Panc1 (cell line): ENCODE data around the gene ASIC1. TPM values are rescaled to one million over a fixed set of nuclear protein-coding genes. Genes with fewer than 3 reads are reported as not detected.

Experiments used
- ATAC-seq: fragments of 200-7000 bp; cut with Tn5 transposase; 2 replicates; pipeline ENCODE4 v1.9.1; 2020; ENCODE audit warnings: mild to moderate bottlenecking, moderate library complexity
- BruUV-seq: library from RNA; stranded (reverse); fragments of 400-500 nt; replicated peaks from 2 replicates; lab custom pipeline; 2021; lab: Mats Ljungman, UMichigan
- CTCF ChIA-PET: fragments of 300-600 bp; sonication (Branson Sonifier 250); formaldehyde crosslinking; loops from one replicate; lab custom pipeline; 2022; ENCODE audit warnings: antibody characterized with exemption; lab: Charles Lee
- POLR2A ChIA-PET: fragments of 300-600 bp; sonication (Branson Sonifier 250); formaldehyde crosslinking; loops from one replicate; lab custom pipeline; 2022; ENCODE audit warnings: antibody characterized with exemption; lab: Charles Lee
- DNase-seq: peaks from one replicate; pipeline ENCODE4 v3.0.0-alpha.2; 2010; ENCODE audit warnings: low read depth, low spot score
- H3K27ac ChIP-seq: 2 replicates; pipeline ENCODE4 v1.5.1; 2011; ENCODE audit warnings: mild to moderate bottlenecking, low read length, inconsistent platforms
- H3K27me3 ChIP-seq: fragments of 200-500 bp; sonication (Bioruptor generic); 2 replicates; pipeline ENCODE4 v1.6.0; 2014; ENCODE audit warnings: low read length, inconsistent platforms; ENCODE audit not compliant: control insufficient read depth, insufficient read depth
- H3K36me3 ChIP-seq: fragments of 200-500 bp; sonication (Bioruptor generic); 2 replicates; pipeline ENCODE4 v1.5.1; 2014; ENCODE audit warnings: inconsistent platforms, mild to moderate bottlenecking, low read length, moderate library complexity; ENCODE audit not compliant: control insufficient read depth, insufficient read depth
- H3K4me1 ChIP-seq: 2 replicates; pipeline ENCODE4 v1.5.1; 2011; ENCODE audit warnings: inconsistent platforms, mild to moderate bottlenecking, low read length, moderate library complexity; ENCODE audit not compliant: control insufficient read depth, insufficient read depth
- H3K4me3 ChIP-seq, 2 experiments: 2 replicates each; pipeline ENCODE4 v1.5.1; 2011 to 2012; ENCODE audit warnings: low read depth in 2 of 2, low read length in 2 of 2, mild to moderate bottlenecking in 2 of 2, inconsistent platforms in 1 of 2, moderate library complexity in 1 of 2
- H3K9me3 ChIP-seq: fragments of 200-500 bp; sonication (Bioruptor generic); 2 replicates; pipeline ENCODE4 v1.5.1; 2014; ENCODE audit warnings: low read depth, mild to moderate bottlenecking, inconsistent platforms, low read length, moderate library complexity; ENCODE audit not compliant: control insufficient read depth, insufficient read depth
- CTCF ChIP-seq: fragments of 450-650 bp; IDR thresholded peaks from 2 replicates; pipeline ENCODE4 v1.5.1; 2017; ENCODE audit warnings: mild to moderate bottlenecking
- POLR2AphosphoS5 ChIP-seq: IDR thresholded peaks from 2 replicates; pipeline ENCODE4 v1.6.1; 2012; ENCODE audit warnings: mild to moderate bottlenecking, low read depth, low read length, moderate library complexity
- REST ChIP-seq, 2 experiments: IDR thresholded peaks; 2 replicates each; pipeline ENCODE4 v1.6.1; 2011 to 2012; ENCODE audit warnings: low read depth in 2 of 2, control low read depth in 1 of 2, low read length in 1 of 2, mild to moderate bottlenecking in 1 of 2, moderate library complexity in 1 of 2; ENCODE audit not compliant: insufficient read depth in 1 of 2
- SIN3A ChIP-seq: IDR thresholded peaks from 2 replicates; pipeline ENCODE4 v1.6.1; 2012; ENCODE audit warnings: low read depth, mild to moderate bottlenecking, low read length, moderate library complexity, borderline replicate concordance; ENCODE audit not compliant: insufficient read depth
- TCF7L2 ChIP-seq: IDR thresholded peaks from 2 replicates; pipeline ENCODE4 v1.6.1; 2011; ENCODE audit warnings: mild to moderate bottlenecking, low read depth, low read length, inconsistent platforms
- in situ Hi-C: cut with HindIII; loops from 2 replicates; pipeline ENCODE4 v1.10.0; 2016; ENCODE audit warnings: low sequenced_read_pairs, low pct_unique_long_range_greater_than_20kb
- intact Hi-C: fragments of 100-400 bp; cut with micrococcal nuclease; formaldehyde crosslinking; loops from one replicate; pipeline ENCODE4 v1.10.0; 2022; ENCODE audit not compliant: unreplicated experiment
- total RNA-seq: library from RNA; stranded (reverse); gene quantifications from one replicate; pipeline ENCODE4 v1.2.1, GENCODE V29; 2021; ENCODE audit not compliant: unreplicated experiment

ASIC1 gene
- total RNA-seq, 1 experiment from 2014 or later: 13.5 TPM

GRCh38 chr12:50043854-50044253 lies 13.5 kb upstream of the ASIC1 start:
- in situ Hi-C loops (no loop called here), intact Hi-C loops (no loop called here)
- Histone ChIP-seq H3K27ac (no peak overlapping the region), H3K27me3 (no peaks in the 10 kb centered on the region), H3K9me3 (no peaks in the 10 kb centered on the region), H3K4me3 (no peak overlapping the region), H3K36me3 (no peaks in the 10 kb centered on the region), H3K4me1 (no peaks in the 10 kb centered on the region)
- no peak for TF ChIP-seq TCF7L2
- no peak for TF ChIP-seq REST (IDR thresholded peaks at IDR 0.05; ENCODE audit: insufficient read depth in 1 of 2, low read depth in 2 of 2, low read length in 1 of 2)
- TF ChIP-seq SIN3A: no peak
- TF ChIP-seq CTCF: no peak
- no peak for TF ChIP-seq POLR2AphosphoS5
- BruUV-seq: no TSS peak
- ChIA-PET CTCF (interaction anchor here (1.5 kb wide), 1 partner anchor 12 kb away, joined by 5 read pairs; no protein-coding TSS in a partner anchor), POLR2A (interaction anchor here (0.6 kb wide), 1 partner anchor 108 kb away, joined by 8 read pairs; no protein-coding TSS in a partner anchor)
- no peak for ATAC-seq
- DNase-seq: no peak

GRCh38 chr12:50047693-50048250 lies 9.6 kb upstream of the ASIC1 start:
- DNase-seq (no peak), ATAC-seq (no peak)
- TF ChIP-seq REST (IDR thresholded peaks at IDR 0.05; ENCODE audit: insufficient read depth in 1 of 2, low read depth in 2 of 2, low read length in 1 of 2) (no peak), CTCF (no peak), SIN3A (no peak), POLR2AphosphoS5 (no peak), TCF7L2 (no peak)
- Histone ChIP-seq H3K9me3 (no peaks in the 10 kb centered on the region), H3K36me3 (no peaks in the 10 kb centered on the region), H3K4me1 (no peaks in the 10 kb centered on the region), H3K27ac (no peak overlapping the region), H3K27me3 (no peaks in the 10 kb centered on the region), H3K4me3 (no peak overlapping the region)
- in situ Hi-C loops: no loop called here
- intact Hi-C loops: no loop called here
- POLR2A ChIA-PET: no interaction called here
- CTCF ChIA-PET: no interaction called here
- no TSS peak for BruUV-seq
